H9 (cell line): ENCODE results near the gene FAM78A. TPM values are rescaled to one million over a fixed set of nuclear protein-coding genes. Genes with fewer than 3 reads are reported as not detected.

ENCODE experiments used
- DNase-seq: peaks from one replicate; pipeline ENCODE4 v3.0.0-alpha.2; 2017
- H2AFZ ChIP-seq: one replicate; pipeline ENCODE4 v1.6.1; 2013; ENCODE audit warnings: mild to moderate bottlenecking, low read length, control low read depth, moderate library complexity
- H2AK5ac ChIP-seq: 2 replicates; pipeline ENCODE4 v1.6.1; 2013; ENCODE audit warnings: low read length, control low read depth, mixed read lengths; ENCODE audit not compliant: insufficient read length
- H2BK120ac ChIP-seq: one replicate; pipeline ENCODE4 v1.6.1; 2013; ENCODE audit warnings: low read depth, mild to moderate bottlenecking, low read length, control low read depth, inconsistent platforms; ENCODE audit not compliant: poor library complexity, severe bottlenecking
- H2BK12ac ChIP-seq: 2 replicates; pipeline ENCODE4 v1.6.1; 2013; ENCODE audit warnings: low read length, control low read depth, mixed read lengths, low read depth; ENCODE audit not compliant: insufficient read length
- H2BK15ac ChIP-seq: 2 replicates; pipeline ENCODE4 v1.6.1; 2013; ENCODE audit warnings: low read depth, low read length, control low read depth
- H2BK20ac ChIP-seq: one replicate; pipeline ENCODE4 v1.6.1; 2013; ENCODE audit warnings: low read depth, mild to moderate bottlenecking, low read length, control low read depth, inconsistent platforms; ENCODE audit not compliant: poor library complexity, severe bottlenecking
- H2BK5ac ChIP-seq: 2 replicates; pipeline ENCODE4 v1.6.1; 2013; ENCODE audit warnings: low read length, control low read depth, mixed read lengths; ENCODE audit not compliant: insufficient read length
- H3K14ac ChIP-seq: 2 replicates; pipeline ENCODE4 v1.6.1; 2013; ENCODE audit warnings: low read length, control low read depth; ENCODE audit not compliant: insufficient read depth
- H3K18ac ChIP-seq: 2 replicates; pipeline ENCODE4 v1.6.1; 2013; ENCODE audit warnings: low read depth, mild to moderate bottlenecking, mixed read lengths, low read length, control low read depth; ENCODE audit not compliant: insufficient read length
- H3K23ac ChIP-seq: 2 replicates; pipeline ENCODE4 v1.6.1; 2013; ENCODE audit warnings: low read length, control low read depth, mixed read lengths, low read depth; ENCODE audit not compliant: insufficient read length
- H3K23me2 ChIP-seq: 2 replicates; pipeline ENCODE4 v1.6.1; 2013; ENCODE audit warnings: low read depth, mild to moderate bottlenecking, mixed read lengths, low read length, control low read depth; ENCODE audit not compliant: insufficient read length, poor library complexity, severe bottlenecking
- H3K27ac ChIP-seq: 2 replicates; pipeline ENCODE4 v1.5.1; 2013; ENCODE audit warnings: low read length, control low read depth, mixed read lengths, low read depth; ENCODE audit not compliant: insufficient read length
- H3K27me3 ChIP-seq: 2 replicates; pipeline ENCODE4 v1.6.1; 2013; ENCODE audit warnings: low read length, control low read depth, inconsistent platforms; ENCODE audit not compliant: insufficient read depth
- H3K4ac ChIP-seq: 2 replicates; pipeline ENCODE4 v1.6.1; 2013; ENCODE audit warnings: low read depth, mild to moderate bottlenecking, control low read depth, inconsistent platforms, low read length, moderate library complexity
- H3K4me1 ChIP-seq: 2 replicates; pipeline ENCODE4 v1.6.1; 2013; ENCODE audit warnings: low read length, control low read depth, inconsistent platforms; ENCODE audit not compliant: insufficient read depth
- H3K4me2 ChIP-seq: 2 replicates; pipeline ENCODE4 v1.6.1; 2013; ENCODE audit warnings: low read length, control low read depth, mixed read lengths; ENCODE audit not compliant: insufficient read length, insufficient read depth
- H3K56ac ChIP-seq: 2 replicates; pipeline ENCODE4 v1.6.1; 2013; ENCODE audit warnings: low read depth, mild to moderate bottlenecking, mixed read lengths, low read length, control low read depth; ENCODE audit not compliant: insufficient read length
- H3K79me1 ChIP-seq: 2 replicates; pipeline ENCODE4 v1.6.1; 2013; ENCODE audit warnings: low read depth, mild to moderate bottlenecking, moderate library complexity, low read length, control low read depth, inconsistent platforms; ENCODE audit not compliant: insufficient read depth, poor library complexity, severe bottlenecking
- H3K79me2 ChIP-seq: 2 replicates; pipeline ENCODE4 v1.6.1; 2013; ENCODE audit warnings: low read length, control low read depth, inconsistent platforms; ENCODE audit not compliant: insufficient read depth
- H3K9ac ChIP-seq: 2 replicates; pipeline ENCODE4 v1.6.1; 2013; ENCODE audit warnings: low read length, control low read depth, mixed read lengths; ENCODE audit not compliant: insufficient read length; ENCODE audit errors: extremely low read depth
- H3K9me3 ChIP-seq: one replicate; pipeline ENCODE4 v1.6.1; 2013; ENCODE audit warnings: low read depth, low read length, inconsistent platforms; ENCODE audit not compliant: control insufficient read depth
- H3T11ph ChIP-seq: one replicate; pipeline ENCODE4 v1.6.1; 2013; ENCODE audit warnings: mild to moderate bottlenecking, low read length, control low read depth, inconsistent platforms
- H4K20me1 ChIP-seq: one replicate; pipeline ENCODE4 v1.6.1; 2013; ENCODE audit not compliant: control insufficient read depth, insufficient read length, insufficient read depth
- H4K5ac ChIP-seq: 2 replicates; pipeline ENCODE4 v1.6.1; 2013; ENCODE audit warnings: low read depth, mild to moderate bottlenecking, mixed read lengths, low read length, control low read depth; ENCODE audit not compliant: insufficient read length
- H4K8ac ChIP-seq: replicated peaks from 2 replicates; pipeline ENCODE4 v1.6.1; 2013; ENCODE audit warnings: low read length, control low read depth, mixed read lengths, low read depth; ENCODE audit not compliant: insufficient read length
- H4K91ac ChIP-seq: 2 replicates; pipeline ENCODE4 v1.6.1; 2013; ENCODE audit warnings: low read depth, mild to moderate bottlenecking, moderate library complexity, mixed read lengths, low read length, control low read depth; ENCODE audit not compliant: insufficient read length
- H3K27ac Mint-ChIP-seq, 3 experiments: 2 replicates in 2 of 3; 3 replicates in 1 of 3; pipeline ENCODE4 v1.8.0; 2020 to 2021; ENCODE audit warnings: mixed read lengths in 3 of 3, mild to moderate bottlenecking in 1 of 3, moderate library complexity in 1 of 3
- H3K27me3 Mint-ChIP-seq: 2 replicates; pipeline ENCODE4 v1.8.0; 2021; ENCODE audit warnings: low read depth, mild to moderate bottlenecking, moderate library complexity, mixed read lengths
- H3K36me3 Mint-ChIP-seq, 3 experiments: 2 replicates in 2 of 3; 3 replicates in 1 of 3; pipeline ENCODE4 v1.8.0; 2020 to 2021; ENCODE audit warnings: low read depth in 3 of 3, mixed read lengths in 3 of 3; ENCODE audit not compliant: insufficient read depth in 1 of 3
- H3K4me1 Mint-ChIP-seq, 2 experiments: 2 replicates each; pipeline ENCODE4 v1.8.0; 2020; ENCODE audit warnings: mixed read lengths in 2 of 2
- H3K4me3 Mint-ChIP-seq, 2 experiments: 2 replicates in 1 of 2; 3 replicates in 1 of 2; pipeline ENCODE4 v1.8.0; 2020 to 2021; ENCODE audit warnings: mild to moderate bottlenecking in 2 of 2, mixed read lengths in 2 of 2, moderate library complexity in 1 of 2
- H3K9me3 Mint-ChIP-seq, 2 experiments: 2 replicates in 1 of 2; 3 replicates in 1 of 2; pipeline ENCODE4 v1.8.0; 2020; ENCODE audit warnings: mild to moderate bottlenecking in 2 of 2, mixed read lengths in 2 of 2, moderate library complexity in 1 of 2
- WGBS: extraction: QIAGEN DNeasy Blood & Tissue Kit; methylation state at CpG from one replicate; pipeline ENCODE4 v1.1.7; 2013; ENCODE audit warnings: missing lambda C conversion rate, low lambda C conversion rate, mixed read lengths; ENCODE audit not compliant: insufficient read length; ENCODE audit errors: extremely low coverage; 5-methylcytosine and 5-hydroxymethylcytosine counted together
- total RNA-seq: library from RNA; stranded (reverse); gene quantifications from 2 replicates; pipeline ENCODE4 v1.2.1, GENCODE V29; 2021
- TF ChIP-seq, protein P1 (sequence below): fragments of 200-600 bp; sonication (generic); conservative IDR thresholded peaks from 3 replicates; pipeline ENCODE4 v1.8.0; 2021; ENCODE audit warnings: antibody characterized with exemption, mild to moderate bottlenecking

FAM78A gene
- total RNA-seq, 1 experiment from 2014 or later = 1.9 TPM

DNA sequence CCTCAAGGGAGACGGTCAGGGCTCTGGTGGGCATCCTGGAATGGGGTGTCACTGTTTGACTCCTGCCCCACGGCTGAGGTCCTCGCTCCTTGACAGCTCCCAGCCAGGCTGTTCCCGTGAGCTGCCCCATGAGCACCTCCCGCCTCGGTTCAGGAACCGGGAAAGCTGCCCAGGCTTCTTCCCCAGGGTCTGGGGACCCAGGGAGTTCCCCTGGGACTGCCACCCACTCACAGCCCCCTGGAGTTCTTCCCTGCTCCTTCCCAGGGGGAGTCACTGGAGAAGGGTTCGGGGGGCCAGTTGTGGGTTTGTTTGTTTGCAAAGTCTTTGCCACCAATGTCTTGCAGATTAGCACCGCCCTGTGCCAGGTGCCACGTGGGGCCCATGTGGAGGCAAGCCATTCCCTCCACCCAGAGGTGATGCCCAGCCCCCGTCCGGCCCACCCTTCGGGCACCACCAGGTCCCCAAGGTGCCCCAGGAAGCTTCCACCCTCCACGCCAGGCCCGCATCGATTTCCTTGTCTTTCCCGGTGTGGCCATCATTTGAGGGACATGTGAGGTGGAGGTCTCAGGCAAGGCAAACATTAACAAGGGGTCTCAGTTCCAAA lies 14.6 kb upstream of the FAM78A start:
- Histone ChIP-seq H3K4me1 (no peaks in the 10 kb centered on the region; the same call in 1 of the 2 replicates), H3K4ac (no peak overlapping the region), H3K9me3 (no peaks in the 10 kb centered on the region), H2AFZ (no peak overlapping the region), H4K20me1 (peaks cover 2% of the 10 kb centered on the region), H3K56ac (no peak overlapping the region), H2BK120ac (no peak overlapping the region), H3K27me3 (no peaks in the 10 kb centered on the region), H2BK20ac (no peak overlapping the region), H3K27ac (no peak overlapping the region), H2BK15ac (no peak overlapping the region), H3K79me1 (no peaks in the 10 kb centered on the region), H3K23ac (no peak overlapping the region), H3K79me2 (no peaks in the 10 kb centered on the region), H4K5ac (no peak overlapping the region), H3K9ac (no peak overlapping the region), H4K91ac (no peak overlapping the region), H3K18ac (no peak overlapping the region), H3T11ph (no peak overlapping the region), H2BK12ac (no peak overlapping the region), H2AK5ac (no peak overlapping the region), H3K14ac (no peak overlapping the region), H3K4me2 (no peak overlapping the region), H3K23me2 (no peaks in the 10 kb centered on the region), H2BK5ac (no peak overlapping the region), H4K8ac (no peak overlapping the region)
- DNase-seq = no peak
- Mint-ChIP-seq H3K27me3 (no peaks in the 10 kb centered on the region), H3K4me3 (no peak overlapping the region), H3K4me1 (peaks cover 13 to 18% of the 10 kb centered on the region in 2 experiments), H3K36me3 (peaks cover 0 to 2% (median 0%) of the 10 kb centered on the region in 3 experiments; a peak in 2 of 7 replicates), H3K27ac (peak overlapping the region in 2 of 3 experiments; percentile 6 to 7; a peak in 1 of 7 replicates), H3K9me3 (no peaks in the 10 kb centered on the region)
- TF ChIP-seq, protein P1, sequence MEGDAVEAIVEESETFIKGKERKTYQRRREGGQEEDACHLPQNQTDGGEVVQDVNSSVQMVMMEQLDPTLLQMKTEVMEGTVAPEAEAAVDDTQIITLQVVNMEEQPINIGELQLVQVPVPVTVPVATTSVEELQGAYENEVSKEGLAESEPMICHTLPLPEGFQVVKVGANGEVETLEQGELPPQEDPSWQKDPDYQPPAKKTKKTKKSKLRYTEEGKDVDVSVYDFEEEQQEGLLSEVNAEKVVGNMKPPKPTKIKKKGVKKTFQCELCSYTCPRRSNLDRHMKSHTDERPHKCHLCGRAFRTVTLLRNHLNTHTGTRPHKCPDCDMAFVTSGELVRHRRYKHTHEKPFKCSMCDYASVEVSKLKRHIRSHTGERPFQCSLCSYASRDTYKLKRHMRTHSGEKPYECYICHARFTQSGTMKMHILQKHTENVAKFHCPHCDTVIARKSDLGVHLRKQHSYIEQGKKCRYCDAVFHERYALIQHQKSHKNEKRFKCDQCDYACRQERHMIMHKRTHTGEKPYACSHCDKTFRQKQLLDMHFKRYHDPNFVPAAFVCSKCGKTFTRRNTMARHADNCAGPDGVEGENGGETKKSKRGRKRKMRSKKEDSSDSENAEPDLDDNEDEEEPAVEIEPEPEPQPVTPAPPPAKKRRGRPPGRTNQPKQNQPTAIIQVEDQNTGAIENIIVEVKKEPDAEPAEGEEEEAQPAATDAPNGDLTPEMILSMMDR = no peak
- no CpG with 5 or more reads among the region's 17 CpGs for WGBS
